Ascending aorta (tissue), 2 donors: ENCODE results near the gene SUGT1. TPM values are rescaled to one million over a fixed set of nuclear protein-coding genes. Genes with fewer than 3 reads are reported as not detected.

ENCODE experiments used
- DNase-seq, 2 donors: peaks; one replicate each; pipeline ENCODE4 v3.0.0-alpha.2; 2019; ENCODE audit warnings: low spot score in 2 of 2
- H3K27ac ChIP-seq, 2 donors: fragments of 200-600 bp; sonication (generic); one replicate each; pipeline ENCODE4 v1.5.1; 2016 to 2017; ENCODE audit warnings: mild to moderate bottlenecking in 1 of 2
- H3K27me3 ChIP-seq: fragments of 200-600 bp; sonication (generic); one replicate; pipeline ENCODE4 v1.5.1; 2017
- H3K36me3 ChIP-seq, 2 donors: fragments of 200-600 bp; sonication (generic); one replicate each; pipeline ENCODE4 v1.5.1; 2016
- H3K4me1 ChIP-seq, 2 donors: fragments of 200-600 bp; sonication (generic); one replicate each; pipeline ENCODE4 v1.5.1; 2016 to 2017; ENCODE audit warnings: mild to moderate bottlenecking in 1 of 2
- H3K4me3 ChIP-seq, 2 donors: fragments of 200-600 bp; sonication (generic); one replicate each; pipeline ENCODE4 v1.5.1; 2016 to 2017; ENCODE audit warnings: mild to moderate bottlenecking in 1 of 2
- H3K9me3 ChIP-seq, 2 donors: fragments of 200-600 bp; sonication (generic); one replicate each; pipeline ENCODE4 v1.5.1; 2016
- intact Hi-C: fragments of 100-400 bp; cut with DNase I; formaldehyde crosslinking; loops from one replicate; pipeline ENCODE4 v1.15.1; 2023
- total RNA-seq: library from RNA; depleted of rRNA; stranded (reverse); fragments of >200 nt; gene quantifications from one replicate; pipeline ENCODE4 v1.1.0, GENCODE V29; 2016
- TF ChIP-seq, protein P1 (sequence below), 3 experiments: fragments of 200-600 bp in 2 of 3; fragments of 450-650 bp in 1 of 3; sonication (generic) in 2 of 3; IDR thresholded peaks; one replicate each; pipeline ENCODE4 v1.5.1; 2016 to 2019; ENCODE audit warnings: antibody characterized with exemption in 3 of 3, mild to moderate bottlenecking in 1 of 3, moderate library complexity in 1 of 3

SUGT1 gene
- total RNA-seq, 1 donor from 2014 or later, result 8.8 TPM

DNA sequence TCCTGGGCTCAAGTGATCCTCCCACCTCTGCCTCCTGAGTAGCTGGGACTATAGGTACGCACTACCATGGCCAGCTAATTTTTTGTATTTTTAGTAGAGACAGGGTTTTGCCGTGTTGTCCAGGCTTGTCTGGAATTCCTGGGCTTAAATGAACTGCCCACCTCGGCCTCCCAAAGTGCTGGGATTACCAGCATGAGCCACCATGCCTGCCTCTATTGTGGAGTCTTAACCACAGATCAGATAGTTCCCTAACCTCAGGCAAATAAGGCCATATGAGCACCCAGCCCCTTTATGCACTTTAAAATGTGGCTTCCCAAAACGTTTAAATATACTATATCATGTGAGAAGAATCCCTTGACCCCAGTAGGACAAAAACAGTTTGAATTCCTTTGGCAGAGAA, 70.5 kb downstream of the SUGT1 start:
- H3K4me3 ChIP-seq, result no peak overlapping the region
- H3K27me3 ChIP-seq, result no peaks in the 10 kb centered on the region
- no peaks in the 10 kb centered on the region for H3K4me1 ChIP-seq
- intact Hi-C loops, result no loop called here
- TF ChIP-seq, protein P1, sequence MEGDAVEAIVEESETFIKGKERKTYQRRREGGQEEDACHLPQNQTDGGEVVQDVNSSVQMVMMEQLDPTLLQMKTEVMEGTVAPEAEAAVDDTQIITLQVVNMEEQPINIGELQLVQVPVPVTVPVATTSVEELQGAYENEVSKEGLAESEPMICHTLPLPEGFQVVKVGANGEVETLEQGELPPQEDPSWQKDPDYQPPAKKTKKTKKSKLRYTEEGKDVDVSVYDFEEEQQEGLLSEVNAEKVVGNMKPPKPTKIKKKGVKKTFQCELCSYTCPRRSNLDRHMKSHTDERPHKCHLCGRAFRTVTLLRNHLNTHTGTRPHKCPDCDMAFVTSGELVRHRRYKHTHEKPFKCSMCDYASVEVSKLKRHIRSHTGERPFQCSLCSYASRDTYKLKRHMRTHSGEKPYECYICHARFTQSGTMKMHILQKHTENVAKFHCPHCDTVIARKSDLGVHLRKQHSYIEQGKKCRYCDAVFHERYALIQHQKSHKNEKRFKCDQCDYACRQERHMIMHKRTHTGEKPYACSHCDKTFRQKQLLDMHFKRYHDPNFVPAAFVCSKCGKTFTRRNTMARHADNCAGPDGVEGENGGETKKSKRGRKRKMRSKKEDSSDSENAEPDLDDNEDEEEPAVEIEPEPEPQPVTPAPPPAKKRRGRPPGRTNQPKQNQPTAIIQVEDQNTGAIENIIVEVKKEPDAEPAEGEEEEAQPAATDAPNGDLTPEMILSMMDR (IDR thresholded peaks at IDR 0.05), result no peak
- no peak overlapping the region for H3K27ac ChIP-seq
- peaks cover 0 to 6% of the 10 kb centered on the region in 2 donors for H3K9me3 ChIP-seq
- peaks cover 0 to 4% of the 10 kb centered on the region in 2 donors for H3K36me3 ChIP-seq
- DNase-seq, result no peak

DNA sequence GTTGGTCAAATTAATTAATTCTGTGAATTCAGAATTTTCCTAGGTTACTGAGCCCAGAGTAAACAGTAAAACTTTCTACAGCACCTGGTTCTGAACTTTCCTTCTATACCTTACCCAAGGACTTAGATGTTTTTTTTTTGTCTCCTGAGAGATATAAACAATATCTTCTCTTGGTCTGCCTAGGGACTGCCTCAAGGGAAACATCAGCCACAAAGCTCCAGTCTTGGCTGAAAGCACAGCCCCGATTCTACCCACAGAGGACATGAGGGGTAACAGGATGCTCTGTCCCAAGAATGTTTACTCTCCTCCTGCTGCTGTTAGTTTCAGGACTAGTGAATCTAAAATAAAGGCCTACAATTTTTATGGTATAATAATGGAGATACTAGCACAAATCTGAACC, 72.7 kb downstream of the SUGT1 start:
- Histone ChIP-seq H3K4me1 (no peaks in the 10 kb centered on the region), H3K36me3 (peaks cover 0 to 4% of the 10 kb centered on the region in 2 donors), H3K9me3 (peaks cover 0 to 6% of the 10 kb centered on the region in 2 donors), H3K27me3 (no peaks in the 10 kb centered on the region), H3K27ac (no peak overlapping the region), H3K4me3 (no peak overlapping the region)
- TF ChIP-seq, protein P1 (IDR thresholded peaks at IDR 0.05), result no peak
- intact Hi-C loops, result no loop called here
- DNase-seq, result no peak

DNA sequence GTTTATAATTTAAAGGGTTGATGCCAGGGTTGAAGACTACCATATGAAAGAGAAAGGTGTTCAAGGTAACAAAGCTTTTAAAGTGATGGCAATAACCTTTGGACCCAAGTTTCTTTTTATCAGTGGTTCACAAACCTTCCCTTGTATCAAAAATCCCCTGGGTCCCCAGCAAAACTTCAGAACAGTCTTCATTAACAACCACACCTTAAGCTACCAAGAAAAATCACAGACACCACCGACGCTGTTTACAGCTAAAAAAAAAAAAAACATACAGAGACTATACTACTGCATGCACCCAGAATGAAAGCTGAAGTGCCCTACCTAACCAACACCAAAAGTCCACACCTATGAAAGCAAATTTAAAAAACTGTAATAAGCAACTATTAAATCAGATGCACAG, 73.6 kb downstream of the SUGT1 start:
- no peaks in the 10 kb centered on the region for H3K27me3 ChIP-seq
- DNase-seq, result no peak
- TF ChIP-seq, protein P1 (IDR thresholded peaks at IDR 0.05), result no peak
- no peak overlapping the region for H3K27ac ChIP-seq
- no peak overlapping the region for H3K4me3 ChIP-seq
- H3K9me3 ChIP-seq, result peaks cover 0 to 6% of the 10 kb centered on the region in 2 donors
- no peaks in the 10 kb centered on the region for H3K36me3 ChIP-seq
- intact Hi-C loops, result no loop called here
- H3K4me1 ChIP-seq, result no peaks in the 10 kb centered on the region

DNA sequence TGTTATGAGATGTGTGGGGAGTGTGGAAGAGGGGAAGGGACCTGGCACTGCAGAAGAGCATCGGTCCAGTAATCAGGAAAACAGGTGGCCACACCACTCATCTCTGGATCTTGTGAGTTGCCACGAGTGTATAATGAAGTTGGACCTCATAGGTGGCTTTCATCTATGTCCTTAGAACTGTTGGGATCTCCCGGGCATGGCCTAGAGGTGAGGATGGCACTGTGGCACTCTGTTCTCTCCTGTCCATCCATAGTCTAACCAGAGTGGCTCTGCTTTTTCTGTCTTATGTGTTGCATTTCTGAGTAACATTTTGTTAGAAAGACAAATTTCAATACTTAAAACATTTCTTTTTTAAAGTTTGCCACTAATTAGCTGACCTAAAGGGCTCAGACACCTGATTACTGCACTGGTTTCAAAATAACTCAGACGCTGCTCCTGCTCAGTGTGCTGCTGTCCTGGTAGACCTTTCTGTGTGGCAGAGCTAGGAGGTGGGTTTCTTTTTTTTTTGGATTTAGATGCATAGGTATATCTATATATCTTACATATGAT, 81.5 kb downstream of the SUGT1 start:
- Histone ChIP-seq H3K9me3 (no peaks in the 10 kb centered on the region), H3K4me1 (peaks cover 0 to 2% of the 10 kb centered on the region in 2 donors), H3K4me3 (no peak overlapping the region), H3K27me3 (peaks cover 1% of the 10 kb centered on the region), H3K27ac (no peak overlapping the region), H3K36me3 (no peaks in the 10 kb centered on the region)
- no peak for DNase-seq
- intact Hi-C loops, result no loop called here
- TF ChIP-seq, protein P1 (IDR thresholded peaks at IDR 0.05), result no peak

DNA sequence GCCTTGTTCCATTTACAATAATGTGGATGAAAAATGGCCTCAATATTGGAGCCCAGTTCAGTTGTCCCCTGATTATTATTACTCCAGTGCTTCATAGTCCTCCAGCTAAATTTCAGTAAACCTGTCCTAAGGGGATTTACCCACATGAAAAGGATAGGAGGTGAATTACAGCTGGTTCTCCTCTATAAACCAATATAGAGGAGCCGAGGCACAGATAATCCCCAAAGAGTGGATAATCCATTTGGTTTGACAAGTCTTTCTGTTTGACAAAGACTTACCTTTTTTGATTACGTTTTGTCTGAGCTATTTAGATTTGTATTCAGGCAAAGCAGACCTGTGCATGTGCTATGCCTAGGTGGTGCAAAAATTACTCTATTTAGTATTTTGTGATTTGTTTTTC, 84.3 kb downstream of the SUGT1 start:
- DNase-seq, result no peak
- intact Hi-C loops, result no loop called here
- TF ChIP-seq, protein P1 (IDR thresholded peaks at IDR 0.05), result no peak
- Histone ChIP-seq H3K27me3 (peaks cover 7% of the 10 kb centered on the region), H3K4me1 (peaks cover 0 to 2% of the 10 kb centered on the region in 2 donors), H3K9me3 (no peaks in the 10 kb centered on the region), H3K36me3 (no peaks in the 10 kb centered on the region), H3K27ac (no peak overlapping the region), H3K4me3 (no peak overlapping the region)

DNA sequence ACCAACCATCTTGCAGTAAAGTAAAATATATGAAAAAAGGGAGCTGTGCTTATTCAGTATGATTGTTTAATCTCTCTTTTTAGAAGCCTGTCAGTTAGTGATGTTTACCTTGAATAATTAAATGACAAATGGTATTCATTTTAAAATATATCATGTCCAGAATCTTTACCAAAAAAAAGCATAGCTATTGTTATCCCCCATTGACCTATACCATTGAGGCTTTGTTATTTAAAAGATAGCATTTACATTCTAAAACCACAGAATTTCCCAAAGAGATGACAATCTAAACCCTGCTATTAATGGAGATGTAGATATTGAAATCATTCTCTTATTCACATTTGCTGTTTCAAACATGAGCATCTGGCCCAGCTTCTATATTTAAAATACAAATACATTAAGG, 84.8 kb downstream of the SUGT1 start:
- no peak for DNase-seq
- TF ChIP-seq, protein P1 (IDR thresholded peaks at IDR 0.05), result no peak
- no peaks in the 10 kb centered on the region for H3K9me3 ChIP-seq
- no peaks in the 10 kb centered on the region for H3K36me3 ChIP-seq
- H3K27ac ChIP-seq, result no peak overlapping the region
- H3K27me3 ChIP-seq, result peaks cover 7% of the 10 kb centered on the region
- no peak overlapping the region for H3K4me3 ChIP-seq
- intact Hi-C loops, result no loop called here
- peaks cover 0 to 2% of the 10 kb centered on the region in 2 donors for H3K4me1 ChIP-seq
